ENCODE results near the gene FXYD1. TPM values are rescaled to one million over a fixed set of nuclear protein-coding genes. Genes with fewer than 3 reads are reported as not detected.
"Not testable (repeated sequence)": the region's sequence is repeated elsewhere in the genome, so short reads cannot be mapped to it uniquely, and the experiment has no call there.

Gene FXYD1
- total RNA-seq, 1 donor = not detected

DNA sequence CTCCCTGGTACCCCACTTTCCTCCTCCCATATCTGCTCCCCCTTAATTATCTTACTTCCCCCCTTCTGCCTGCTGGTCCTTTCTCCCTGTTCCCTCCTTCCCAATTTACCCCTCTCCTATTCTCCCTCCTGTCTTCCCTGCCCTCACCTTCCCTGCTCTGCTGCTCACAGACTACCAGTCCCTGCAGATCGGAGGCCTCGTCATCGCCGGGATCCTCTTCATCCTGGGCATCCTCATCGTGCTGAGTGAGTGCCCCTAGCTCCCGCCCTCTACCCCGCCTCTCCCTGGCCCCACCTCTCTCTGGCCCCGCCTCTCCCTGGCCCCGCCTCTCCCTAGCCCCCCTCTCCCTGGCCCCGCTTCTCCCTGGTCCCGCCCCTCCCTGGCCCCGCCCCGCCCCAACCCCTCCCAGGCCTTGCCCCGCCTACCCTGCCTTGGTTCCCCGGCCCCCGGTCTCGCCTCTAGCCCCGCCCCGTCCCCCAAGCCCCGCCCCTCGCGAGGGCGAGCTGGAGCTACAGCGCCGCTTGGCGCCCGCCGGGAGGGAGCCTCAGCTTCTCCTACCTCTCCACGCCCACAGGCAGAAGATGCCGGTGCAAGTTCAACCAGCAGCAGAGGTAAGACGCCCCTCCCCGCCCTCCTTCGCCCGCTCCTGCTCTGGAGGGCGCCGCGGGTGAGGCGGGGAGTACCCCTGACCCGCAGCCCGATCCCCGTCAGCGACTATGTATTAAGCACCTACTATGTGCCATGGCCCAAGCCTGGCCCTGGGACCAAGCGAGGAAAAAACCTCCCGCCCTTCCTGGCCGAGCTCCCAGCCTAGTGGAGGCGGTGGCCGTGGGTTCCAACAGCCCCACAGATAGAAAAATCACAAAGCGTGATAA is 2.6 kb downstream of the FXYD1 start:
- DNase-seq (ENCODE audit: low read depth in 2 of 3, low spot score in 2 of 3) = peak; percentile 78 to 90 (median 85)

DNA sequence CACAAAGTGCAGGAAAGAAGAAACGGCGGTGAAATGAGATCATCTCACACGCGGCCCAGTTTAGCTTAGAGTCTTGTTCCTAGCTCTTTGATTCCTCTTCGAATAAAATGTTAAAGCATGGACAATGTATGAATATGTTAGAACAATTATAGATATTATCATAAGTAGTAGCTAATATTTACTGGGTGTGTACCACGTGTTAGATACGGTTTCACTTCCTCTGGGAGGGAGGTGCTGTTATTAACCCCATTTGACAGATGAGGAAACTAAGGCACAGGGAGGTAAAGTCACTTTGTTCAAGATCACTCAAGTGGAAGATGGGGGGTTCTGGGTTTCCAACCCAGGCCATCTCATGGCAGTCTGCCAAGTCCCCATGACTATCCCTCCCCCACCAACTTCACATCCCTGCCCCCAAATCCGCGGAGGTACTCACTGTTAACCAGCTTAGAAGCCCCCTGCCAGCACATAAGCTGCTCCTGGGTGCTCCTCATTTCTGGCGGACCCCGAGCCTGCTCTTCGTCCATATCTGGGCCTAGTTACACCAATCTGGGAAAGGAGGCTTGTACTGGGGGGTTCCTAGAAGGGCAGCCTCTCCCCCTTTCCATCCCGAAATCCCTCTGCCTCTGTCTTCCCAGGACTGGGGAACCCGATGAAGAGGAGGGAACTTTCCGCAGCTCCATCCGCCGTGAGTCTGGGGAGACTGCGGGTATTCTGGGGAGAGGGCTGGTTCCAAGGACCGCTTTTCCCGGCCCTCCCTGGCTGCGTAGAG is 3.4 kb downstream of the FXYD1 start:
- peak in 1 of 3 donors; percentile 55 for DNase-seq (ENCODE audit: low read depth in 2 of 3, low spot score in 2 of 3)

DNA sequence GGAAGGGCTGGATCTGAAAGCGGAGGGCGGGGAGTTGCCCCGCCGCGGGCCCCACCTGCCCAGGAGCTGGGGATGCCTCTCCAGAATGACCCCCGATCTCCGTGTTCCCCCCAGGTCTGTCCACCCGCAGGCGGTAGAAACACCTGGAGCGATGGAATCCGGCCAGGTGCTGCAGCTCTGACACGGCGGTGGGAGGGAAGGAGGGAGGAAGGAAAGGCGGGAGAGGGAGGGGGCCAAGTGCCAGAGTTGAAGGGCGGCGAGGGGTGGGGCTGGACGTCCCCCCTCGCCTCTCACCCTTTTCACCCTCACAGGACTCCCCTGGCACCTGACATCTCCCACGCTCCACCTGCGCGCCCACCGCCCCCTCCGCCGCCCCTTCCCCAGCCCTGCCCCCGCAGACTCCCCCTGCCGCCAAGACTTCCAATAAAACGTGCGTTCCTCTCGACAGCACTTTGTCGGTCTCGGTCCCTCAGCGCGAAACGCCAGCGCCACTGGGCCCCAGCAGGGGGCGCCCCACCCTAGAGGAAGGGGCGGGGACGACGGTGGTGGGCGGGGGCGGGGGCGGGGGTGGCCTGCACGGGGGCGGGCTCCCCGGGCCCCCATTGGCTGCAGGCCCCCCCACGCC is 4.1 kb downstream of the FXYD1 start:
- peak in 2 of 3 donors; percentile 62 to 70 for DNase-seq (ENCODE audit: low read depth in 2 of 3, low spot score in 2 of 3)

DNA sequence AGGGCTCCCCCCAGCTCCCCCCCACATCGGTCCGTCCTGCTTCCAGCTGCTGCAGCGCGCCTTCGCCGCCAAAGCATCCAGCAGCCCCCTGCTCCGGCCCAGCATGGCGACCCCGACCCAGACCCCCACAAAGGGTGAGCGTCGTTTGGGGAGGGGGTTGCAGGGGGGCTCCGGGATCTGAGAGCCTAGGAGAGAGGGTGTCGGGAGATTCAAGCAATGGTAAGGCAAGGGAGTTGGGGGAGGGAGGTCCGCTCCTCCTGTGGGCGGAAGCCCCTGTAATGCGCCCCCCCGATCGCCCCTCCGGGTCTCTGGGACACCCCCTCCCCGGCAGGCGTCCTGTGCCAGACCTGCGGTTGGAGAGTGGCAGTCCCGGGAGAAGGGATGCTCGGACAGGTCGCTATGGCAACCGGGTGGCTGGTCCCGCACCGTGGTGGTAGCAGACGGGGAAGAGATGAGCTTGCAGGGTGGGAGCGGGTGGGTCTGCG is 4.6 kb downstream of the FXYD1 start, which contains the start of gene FXYD7:
Gene FXYD7, plus strand, starts transcription at position 25 of the 485 bp plus-strand sequence. Its CDS starts 79 bp downstream, at position 104.
- no peak for DNase-seq (ENCODE audit: low read depth in 2 of 3, low spot score in 2 of 3)

DNA sequence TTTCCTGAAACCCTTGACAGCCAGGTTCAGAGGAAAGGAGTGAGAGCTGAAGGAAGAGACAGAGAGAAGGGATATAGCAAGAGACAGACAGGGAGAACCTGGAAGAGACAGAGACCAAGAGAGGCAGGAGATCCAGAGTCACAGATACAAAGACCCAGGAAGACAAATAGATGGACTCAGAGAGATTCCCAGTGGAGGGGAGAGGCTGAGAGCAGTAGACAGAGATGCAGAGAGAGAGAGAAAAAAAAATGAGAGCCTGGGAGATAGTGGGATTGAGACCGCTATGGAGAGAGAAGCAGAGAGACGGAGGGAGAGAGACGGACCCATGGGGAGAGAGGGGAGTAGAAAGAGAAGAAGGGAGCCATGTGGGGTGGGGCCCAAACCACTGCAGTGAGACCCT is 5.2 kb downstream of the FXYD1 start:
- DNase-seq (ENCODE audit: low read depth in 2 of 3, low spot score in 2 of 3) = no peak

DNA sequence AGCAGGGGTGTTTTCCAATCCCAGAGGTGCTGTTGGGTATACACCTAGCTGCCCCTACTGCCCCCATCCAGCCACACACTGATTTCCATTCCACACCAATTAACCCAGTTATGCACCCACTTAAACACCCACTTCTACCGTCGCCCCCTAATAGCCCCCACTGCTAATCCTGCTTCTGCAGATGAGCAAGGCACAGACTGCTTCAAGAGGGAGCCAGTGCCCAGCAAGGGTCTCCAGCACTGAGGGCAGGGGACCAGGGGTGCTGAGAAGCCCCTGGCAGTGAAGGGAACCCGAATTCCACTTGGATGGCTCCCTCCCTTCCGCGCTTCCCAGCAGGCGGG is 5.6 kb downstream of the FXYD1 start:
- DNase-seq (ENCODE audit: low read depth in 2 of 3, low spot score in 2 of 3) = no peak

DNA sequence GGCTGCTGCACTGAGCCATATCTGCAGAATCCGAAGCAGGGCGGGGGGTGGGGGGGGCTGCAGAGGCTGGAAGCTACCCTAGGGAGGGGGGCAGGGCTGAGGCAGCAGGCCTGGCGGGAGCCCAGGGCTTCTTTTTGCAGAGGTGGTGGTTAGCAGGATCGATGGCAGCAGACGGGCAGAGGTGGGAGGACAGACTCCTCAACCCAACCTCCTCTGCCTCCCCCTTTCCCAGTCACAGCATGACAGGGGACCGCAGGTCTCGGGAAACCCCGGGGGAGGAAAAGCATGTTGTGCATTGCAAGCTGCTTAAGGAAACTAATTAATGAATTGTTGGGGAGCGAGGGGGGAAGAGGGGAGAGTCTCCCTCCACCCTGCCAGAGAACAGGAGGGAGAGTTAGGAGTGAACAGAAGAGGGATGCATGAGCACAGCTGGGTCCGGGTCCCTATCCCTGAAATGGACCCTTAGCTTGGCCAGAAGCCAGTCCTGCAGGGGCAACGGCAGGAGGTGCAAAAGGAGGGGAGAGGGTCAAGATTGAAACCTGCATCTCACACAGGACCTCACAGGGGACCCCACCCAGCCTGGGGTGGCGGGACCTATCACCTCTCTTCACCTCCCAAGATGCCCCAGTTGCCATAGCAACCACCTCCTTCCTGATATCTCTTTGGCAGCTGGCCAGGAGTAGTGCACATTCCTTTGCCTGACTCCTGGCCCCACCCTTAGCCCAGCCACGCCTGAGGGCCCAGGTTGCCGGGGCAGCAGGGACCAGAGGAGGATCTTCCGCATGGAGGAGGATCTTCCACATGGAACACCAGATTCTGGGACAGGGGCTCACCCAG is 6.2 kb downstream of the FXYD1 start:
- no peak for DNase-seq (ENCODE audit: low read depth in 2 of 3, low spot score in 2 of 3)

DNA sequence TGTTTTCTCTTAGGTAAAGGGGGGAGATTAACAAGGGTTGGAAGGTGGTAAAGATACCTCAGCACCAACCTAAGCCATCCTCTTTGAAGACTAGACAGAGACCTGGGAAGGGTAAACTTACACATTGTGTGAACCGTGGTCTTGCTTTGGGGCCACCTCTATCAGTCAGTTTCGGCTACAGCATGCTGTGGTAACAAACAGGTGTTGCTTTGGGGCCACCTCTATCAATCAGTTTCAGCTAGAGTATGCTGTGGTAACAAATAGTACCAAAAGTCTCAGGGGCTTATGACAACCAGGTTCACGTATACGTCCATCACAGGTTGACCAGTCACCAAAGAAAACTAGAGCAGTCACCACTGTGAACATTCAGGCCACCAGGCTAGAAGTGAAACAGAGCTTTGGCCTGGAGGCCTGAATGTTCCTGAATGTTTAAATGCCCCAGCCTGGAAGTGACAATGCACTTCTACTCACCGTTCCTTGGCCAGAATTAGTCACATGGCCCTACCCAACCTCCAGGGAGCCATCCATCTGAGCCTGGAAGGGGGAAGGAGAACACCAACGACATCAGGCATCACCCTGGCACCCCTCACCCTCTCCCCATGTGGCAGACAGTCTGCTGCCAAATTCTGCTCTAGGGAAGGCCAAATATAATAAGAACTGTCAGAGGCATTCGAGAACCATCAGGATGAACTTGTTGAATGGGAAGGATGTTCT is 8.3 kb downstream of the FXYD1 start:
- peak in 1 of 3 donors; percentile 44 for DNase-seq (ENCODE audit: low read depth in 2 of 3, low spot score in 2 of 3)

DNA sequence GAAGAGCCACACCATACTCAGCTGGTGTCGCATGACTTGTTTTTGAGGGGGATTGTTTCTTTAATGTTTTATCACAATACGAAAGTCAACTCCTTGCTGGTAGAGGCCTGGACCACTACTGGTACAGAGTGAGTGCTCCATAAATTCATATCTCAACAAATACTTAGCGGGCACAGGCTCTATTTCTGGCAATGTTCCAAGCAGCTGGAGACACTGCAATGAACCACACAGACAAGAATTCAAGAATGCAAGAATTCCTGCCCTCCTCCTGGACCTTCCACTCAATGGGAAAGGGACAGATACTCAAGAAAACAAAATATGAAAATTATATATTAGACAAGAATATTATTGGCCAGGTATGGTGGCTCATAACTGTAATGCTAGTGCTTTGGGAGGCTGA is 10.8 kb downstream of the FXYD1 start:
- DNase-seq (ENCODE audit: low read depth in 2 of 3, low spot score in 2 of 3) = no peak

DNA sequence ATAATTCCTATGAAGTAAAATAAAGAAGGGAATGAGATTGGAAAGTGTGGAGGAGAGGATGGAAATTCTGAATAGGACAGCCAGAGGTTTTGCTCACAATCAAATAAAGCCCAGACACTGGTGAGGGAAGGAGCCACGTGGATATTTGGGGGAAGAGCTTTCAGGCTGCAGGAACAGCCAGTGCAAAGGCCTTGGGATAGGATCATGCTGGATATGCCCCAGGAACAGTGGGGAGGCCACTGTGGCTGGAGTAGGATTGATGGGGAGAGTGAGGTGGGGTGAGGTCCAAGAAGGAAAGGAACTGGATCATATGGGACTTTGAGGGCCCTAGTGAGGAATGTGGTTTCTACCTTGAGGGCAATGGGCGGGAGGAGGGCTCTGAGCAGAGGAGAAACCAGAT is 11.8 kb downstream of the FXYD1 start:
- DNase-seq (ENCODE audit: low read depth in 2 of 3, low spot score in 2 of 3) = no peak

DNA sequence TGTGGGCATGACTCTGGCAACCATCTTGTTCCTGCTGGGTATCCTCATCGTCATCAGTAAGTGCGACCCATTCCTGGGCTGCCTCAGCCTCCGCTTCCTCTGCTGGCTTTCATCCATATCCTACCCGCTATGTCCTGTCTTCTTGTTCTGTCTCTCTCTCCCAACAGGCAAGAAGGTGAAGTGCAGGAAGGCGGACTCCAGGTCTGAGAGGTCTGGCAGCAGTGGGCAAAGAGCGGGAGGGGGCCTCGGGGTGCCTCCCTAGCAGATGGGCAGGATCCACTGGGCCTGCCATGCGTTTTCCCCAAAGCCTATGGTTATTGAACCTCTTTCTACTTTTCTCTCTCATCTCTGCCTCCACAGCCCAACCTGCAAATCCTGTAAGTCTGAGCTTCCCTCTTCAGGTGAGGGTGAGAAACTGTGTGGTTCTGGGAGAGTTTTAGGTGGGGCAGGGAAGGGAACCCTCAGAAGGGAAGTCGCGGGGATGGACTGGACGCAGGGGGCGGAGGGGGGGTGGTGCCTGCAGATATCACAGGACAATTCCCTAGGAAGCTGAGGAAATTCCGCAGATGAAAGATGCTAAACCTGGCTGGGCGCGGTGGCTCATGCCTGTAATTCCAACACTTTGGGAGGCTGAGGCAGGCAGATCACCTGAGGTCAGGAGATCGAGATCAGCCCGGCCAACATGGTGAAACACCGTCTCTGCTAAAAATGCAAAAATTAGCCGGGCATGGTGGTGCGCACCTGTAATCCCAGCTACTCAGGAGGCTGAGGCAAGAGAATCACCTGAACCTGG is 12.8 kb downstream of the FXYD1 start:
- DNase-seq (ENCODE audit: low read depth in 2 of 3, low spot score in 2 of 3) = no peak

DNA sequence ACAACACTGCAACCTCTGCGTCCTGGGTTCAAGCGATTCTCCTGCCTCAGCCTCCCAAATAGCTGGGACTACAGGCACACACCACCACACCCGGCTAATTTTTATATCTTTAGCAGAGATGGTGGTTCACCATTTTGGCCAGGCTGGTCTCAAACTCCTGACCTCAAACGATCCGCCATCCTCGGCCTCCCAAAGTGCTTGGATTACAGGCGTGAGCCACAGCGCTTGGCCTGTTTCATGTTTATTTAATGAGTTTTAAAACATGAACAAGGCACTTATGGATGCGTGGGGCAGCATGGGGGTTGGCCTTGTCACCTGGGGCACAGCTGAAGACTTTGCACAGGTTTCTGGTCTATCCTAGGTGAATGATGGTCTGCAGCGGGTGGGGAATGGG is 14.5 kb downstream of the FXYD1 start:
- DNase-seq (ENCODE audit: low read depth in 2 of 3, low spot score in 2 of 3) = not testable (repeated sequence)

DNA sequence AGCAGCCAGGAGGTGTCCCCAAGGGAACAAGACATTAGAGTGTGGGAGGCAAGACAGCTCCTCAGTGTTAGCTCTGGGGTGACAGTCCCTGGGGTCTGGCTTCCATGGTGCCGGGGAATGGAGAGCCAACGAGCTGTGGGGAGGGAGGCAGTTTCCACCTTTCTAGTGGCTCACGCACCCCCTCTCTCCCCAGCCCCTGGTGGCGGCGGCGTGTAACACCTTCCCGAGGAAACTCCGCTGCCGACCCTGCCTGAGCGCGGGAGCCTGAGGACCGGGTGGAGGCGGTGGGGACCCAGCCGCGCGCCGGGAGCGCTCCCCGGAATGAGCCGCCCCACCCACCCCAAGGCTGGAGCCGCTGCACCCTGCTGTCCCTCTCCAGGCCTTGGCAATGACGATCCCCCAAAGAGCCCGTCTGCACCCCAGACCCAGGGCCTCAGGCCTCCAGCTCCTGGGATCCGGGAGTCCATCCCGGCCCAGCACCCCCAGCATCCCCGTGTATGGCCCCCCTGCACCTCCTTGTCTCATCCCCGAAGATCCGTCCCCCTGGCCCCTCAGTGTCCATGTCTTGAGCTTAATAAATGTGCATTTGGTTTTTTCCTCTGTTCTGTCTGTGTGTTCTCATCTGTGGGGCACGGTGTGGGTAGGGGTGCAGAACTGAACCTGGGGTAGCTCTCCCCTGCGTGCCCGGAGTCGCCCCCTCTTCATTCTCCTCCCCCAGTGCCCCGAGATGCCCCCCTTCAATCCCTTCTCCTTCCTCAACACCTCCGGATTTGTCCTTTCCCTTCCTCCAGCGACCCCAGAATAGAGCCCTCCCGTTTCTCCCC is 15.3 kb downstream of the FXYD1 start:
- peak in 2 of 3 donors; percentile 61 to 69 for DNase-seq (ENCODE audit: low read depth in 2 of 3, low spot score in 2 of 3)

DNA sequence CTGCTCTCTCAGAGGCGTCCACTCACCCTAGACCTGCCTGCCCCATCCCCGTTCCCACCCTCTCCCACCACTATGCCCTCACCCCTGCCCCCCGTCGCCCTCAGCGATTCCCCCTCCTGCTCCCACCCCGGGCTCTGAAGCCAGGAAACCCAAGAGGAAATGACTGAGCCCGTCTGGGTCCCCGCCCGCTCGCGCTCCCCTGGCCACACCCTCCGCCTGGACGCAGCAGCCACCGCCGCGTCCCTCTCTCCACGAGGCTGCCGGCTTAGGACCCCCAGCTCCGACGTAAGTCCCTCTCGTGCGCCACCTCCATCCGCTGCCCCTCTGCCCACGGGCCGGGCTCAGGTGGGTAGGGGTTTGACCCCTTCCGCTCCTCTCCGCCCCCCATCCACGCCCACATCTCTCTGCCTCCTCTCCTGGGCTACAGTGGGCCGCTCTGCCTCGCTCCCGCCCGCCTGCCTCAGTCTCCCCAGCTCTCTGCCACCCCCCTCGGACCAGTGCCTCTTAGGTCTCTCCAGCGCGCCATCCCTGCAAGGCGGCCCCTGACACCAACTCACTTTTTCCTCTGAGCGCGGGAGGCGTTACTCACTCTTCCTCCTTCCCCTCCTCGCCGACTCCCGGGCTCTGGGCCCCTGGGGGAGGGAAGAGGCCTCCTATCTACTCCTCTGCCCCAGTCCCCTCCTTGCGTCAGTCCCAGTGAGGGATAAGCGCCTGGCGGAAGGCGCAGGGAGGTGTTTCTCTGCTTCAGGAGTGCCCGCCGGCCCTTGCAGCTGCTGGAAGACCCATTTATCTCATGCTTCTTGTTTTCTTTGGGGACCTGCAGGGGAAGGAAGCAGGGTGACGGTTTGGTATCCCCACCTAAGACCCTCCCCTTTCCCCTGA is 16.1 kb downstream of the FXYD1 start, which contains the start of gene FXYD5:
Gene FXYD5, plus strand, starts transcription at position 211 of the 882 bp plus-strand sequence. CDS start 816 bp downstream, outside the sequence.
- peak in 2 of 3 donors; percentile 76 to 81 for DNase-seq (ENCODE audit: low read depth in 2 of 3, low spot score in 2 of 3)

DNA sequence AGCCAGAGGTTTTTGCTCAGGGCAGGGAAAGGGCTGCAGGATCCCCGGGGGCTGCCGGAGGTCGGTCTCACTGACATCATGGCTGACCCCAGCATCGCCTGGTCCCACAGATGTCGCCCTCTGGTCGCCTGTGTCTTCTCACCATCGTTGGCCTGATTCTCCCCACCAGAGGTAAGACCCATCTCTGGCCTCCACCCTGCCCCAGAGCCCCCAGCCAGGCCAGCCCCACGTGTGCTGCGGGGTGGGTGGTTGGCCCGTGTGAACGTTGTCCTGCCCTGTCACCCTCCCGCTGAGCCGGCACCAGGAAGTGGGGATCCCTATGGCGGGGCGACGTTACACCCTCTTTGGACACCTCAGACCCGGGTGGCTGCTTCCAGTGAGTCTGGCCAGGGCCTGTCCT is 16.8 kb downstream of the FXYD1 start:
- no peak for DNase-seq (ENCODE audit: low read depth in 2 of 3, low spot score in 2 of 3)

DNA sequence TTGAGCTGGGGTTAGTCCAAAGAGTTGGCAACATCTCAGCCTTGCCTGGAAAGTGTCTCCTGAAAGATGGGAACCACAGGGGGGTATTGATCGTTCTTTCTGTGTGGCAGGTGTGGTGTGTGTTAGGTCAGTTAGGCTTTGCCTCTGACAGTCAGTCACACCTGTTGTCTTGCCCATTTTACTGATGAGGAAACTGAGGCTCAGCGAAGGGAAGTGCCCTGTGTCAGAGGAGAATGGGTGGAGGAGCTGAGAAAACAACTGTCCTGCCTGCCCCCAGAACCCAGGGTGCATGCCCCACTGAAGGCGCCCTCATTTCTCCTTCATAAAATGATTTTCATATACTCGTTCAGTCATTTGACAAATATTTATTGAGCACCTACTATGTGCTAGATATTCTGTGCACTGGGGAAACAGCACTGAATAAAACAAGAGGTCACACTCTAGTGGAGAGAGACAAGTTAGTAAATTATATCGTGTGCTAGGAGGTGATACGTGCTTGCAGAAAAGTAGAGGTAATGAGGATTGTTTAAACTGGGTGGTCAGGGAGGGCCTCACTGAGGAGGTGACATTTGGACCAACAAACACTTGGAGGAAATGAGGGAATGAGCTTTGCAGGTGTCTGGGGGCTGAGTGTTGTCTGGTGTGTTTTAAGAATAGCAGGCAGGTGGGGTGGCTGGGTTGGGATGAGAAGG is 17.5 kb downstream of the FXYD1 start:
- no peak for DNase-seq (ENCODE audit: low read depth in 2 of 3, low spot score in 2 of 3)

Measured in hematopoietic multipotent progenitor cell (in vitro differentiated cells).